ENCODE data around the gene DNAH3. TPM values are rescaled to one million over a fixed set of nuclear protein-coding genes. Genes with fewer than 3 reads are reported as not detected.
A peak's percentile ranks its signal among the peaks of the same experiment; 100 is the strongest.

DNAH3 gene, protein sequence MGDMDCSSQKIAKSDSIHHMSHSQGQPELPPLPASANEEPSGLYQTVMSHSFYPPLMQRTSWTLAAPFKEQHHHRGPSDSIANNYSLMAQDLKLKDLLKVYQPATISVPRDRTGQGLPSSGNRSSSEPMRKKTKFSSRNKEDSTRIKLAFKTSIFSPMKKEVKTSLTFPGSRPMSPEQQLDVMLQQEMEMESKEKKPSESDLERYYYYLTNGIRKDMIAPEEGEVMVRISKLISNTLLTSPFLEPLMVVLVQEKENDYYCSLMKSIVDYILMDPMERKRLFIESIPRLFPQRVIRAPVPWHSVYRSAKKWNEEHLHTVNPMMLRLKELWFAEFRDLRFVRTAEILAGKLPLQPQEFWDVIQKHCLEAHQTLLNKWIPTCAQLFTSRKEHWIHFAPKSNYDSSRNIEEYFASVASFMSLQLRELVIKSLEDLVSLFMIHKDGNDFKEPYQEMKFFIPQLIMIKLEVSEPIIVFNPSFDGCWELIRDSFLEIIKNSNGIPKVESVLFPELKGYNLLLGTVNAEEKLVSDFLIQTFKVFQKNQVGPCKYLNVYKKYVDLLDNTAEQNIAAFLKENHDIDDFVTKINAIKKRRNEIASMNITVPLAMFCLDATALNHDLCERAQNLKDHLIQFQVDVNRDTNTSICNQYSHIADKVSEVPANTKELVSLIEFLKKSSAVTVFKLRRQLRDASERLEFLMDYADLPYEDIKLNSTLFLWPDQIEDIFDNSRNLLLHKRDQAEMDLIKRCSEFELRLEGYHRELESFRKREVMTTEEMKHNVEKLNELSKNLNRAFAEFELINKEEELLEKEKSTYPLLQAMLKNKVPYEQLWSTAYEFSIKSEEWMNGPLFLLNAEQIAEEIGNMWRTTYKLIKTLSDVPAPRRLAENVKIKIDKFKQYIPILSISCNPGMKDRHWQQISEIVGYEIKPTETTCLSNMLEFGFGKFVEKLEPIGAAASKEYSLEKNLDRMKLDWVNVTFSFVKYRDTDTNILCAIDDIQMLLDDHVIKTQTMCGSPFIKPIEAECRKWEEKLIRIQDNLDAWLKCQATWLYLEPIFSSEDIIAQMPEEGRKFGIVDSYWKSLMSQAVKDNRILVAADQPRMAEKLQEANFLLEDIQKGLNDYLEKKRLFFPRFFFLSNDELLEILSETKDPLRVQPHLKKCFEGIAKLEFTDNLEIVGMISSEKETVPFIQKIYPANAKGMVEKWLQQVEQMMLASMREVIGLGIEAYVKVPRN (N-terminal part only)
- total RNA-seq (2021), result 0.22 and 0.24 TPM in 2 replicates
- long read RNA-seq, partial matches to known transcripts, result 0 of 17 reads
- long read RNA-seq, other reads (novel, unspliced or antisense), result 17 of 17 reads

DNA sequence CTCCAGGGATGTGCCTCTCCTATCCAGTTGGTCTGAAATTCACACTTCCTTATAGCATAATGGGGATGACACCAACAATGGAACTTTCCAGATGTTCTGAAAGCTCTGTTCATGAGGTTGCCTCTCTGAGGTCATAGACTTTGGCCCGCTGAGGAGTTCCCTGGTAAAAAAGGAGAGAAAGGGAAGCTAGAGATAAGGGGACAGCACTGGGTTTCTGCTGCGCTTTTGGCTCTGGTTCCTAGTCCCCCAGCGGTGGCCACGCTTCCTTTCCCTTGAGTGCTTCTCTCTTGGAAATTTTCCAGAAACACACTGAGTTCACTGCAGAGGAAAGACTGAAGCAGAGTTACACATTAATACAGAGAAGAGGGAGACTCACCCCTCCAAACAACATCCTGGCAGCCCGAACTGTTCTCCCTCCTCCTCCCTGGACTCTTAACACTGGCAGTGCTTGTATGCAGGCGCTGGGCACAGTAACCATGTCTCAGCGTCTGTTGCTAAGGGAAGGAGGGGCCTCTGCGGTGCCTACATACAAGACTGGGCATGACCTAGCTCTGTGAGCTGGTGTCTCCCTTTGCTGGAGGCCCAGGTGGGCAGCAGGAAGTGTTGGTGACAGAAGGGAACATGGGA lies at the start of gene DNAH3:
Gene DNAH3 (minus strand): TSS at position 472 of the 627 bp plus-strand sequence. CDS start 527 bp downstream, outside the sequence.
- TF ChIP-seq CTCF (conservative IDR thresholded peaks at IDR 0.05), result no peak
- Histone ChIP-seq H3K14ac (ENCODE audit: insufficient read depth, low read length) (no peak within 1 kb of the TSS; the same call in 1 of the 2 replicates), H4K20me1 (ENCODE audit: control insufficient read depth, insufficient read depth, insufficient read length) (no peaks in the 10 kb centered on the region), H2AK5ac (ENCODE audit: insufficient read length, low read length) (no peak within 1 kb of the TSS), H4K5ac (ENCODE audit: insufficient read length, low read depth, low read length) (no peak within 1 kb of the TSS), H2BK12ac (ENCODE audit: insufficient read length, low read depth, low read length) (no peak within 1 kb of the TSS), H4K91ac (ENCODE audit: insufficient read length, low read depth, low read length) (no peak within 1 kb of the TSS), H3K79me2 (ENCODE audit: insufficient read depth, low read length) (no peaks in the 10 kb centered on the region), H3K27ac (ENCODE audit: insufficient read length, low read depth, low read length) (no peak within 1 kb of the TSS), H3K4ac (ENCODE audit: low read depth, low read length) (no peak within 1 kb of the TSS), H2BK5ac (ENCODE audit: insufficient read length, low read length) (no peak within 1 kb of the TSS), H3K79me1 (ENCODE audit: insufficient read depth, low read depth, low read length, poor library complexity, severe bottlenecking) (no peaks in the 10 kb centered on the region), H3K9me3 (ENCODE audit: control insufficient read depth, low read depth, low read length) (no peaks in the 10 kb centered on the region), H3K4me2 (ENCODE audit: insufficient read depth, insufficient read length, low read length) (no peak within 1 kb of the TSS), H2AFZ (ENCODE audit: low read length) (no peak within 1 kb of the TSS), H3K18ac (ENCODE audit: insufficient read length, low read depth, low read length) (no peak within 1 kb of the TSS), H2BK20ac (ENCODE audit: low read depth, low read length, poor library complexity, severe bottlenecking) (no peak within 1 kb of the TSS), H3K23me2 (ENCODE audit: insufficient read length, low read depth, low read length, poor library complexity, severe bottlenecking) (no peaks in the 10 kb centered on the region), H2BK15ac (ENCODE audit: low read depth, low read length) (no peak within 1 kb of the TSS), H3K4me1 (ENCODE audit: insufficient read depth, low read length) (no peaks in the 10 kb centered on the region), H3K56ac (ENCODE audit: insufficient read length, low read depth, low read length) (no peak within 1 kb of the TSS), H2BK120ac (ENCODE audit: low read depth, low read length, poor library complexity, severe bottlenecking) (no peak within 1 kb of the TSS), H3K23ac (ENCODE audit: insufficient read length, low read depth, low read length) (no peak within 1 kb of the TSS), H3K9ac (ENCODE audit: extremely low read depth, insufficient read length, low read length) (no peak within 1 kb of the TSS), H3T11ph (ENCODE audit: low read length) (no peak within 1 kb of the TSS), H4K8ac (replicated peaks; ENCODE audit: insufficient read length, low read depth, low read length) (no peak within 1 kb of the TSS), H3K27me3 (ENCODE audit: insufficient read depth, low read length) (no peaks in the 10 kb centered on the region)
- no peak for DNase-seq
- no peaks in the 10 kb centered on the region for H3K4me1 Mint-ChIP-seq
- H3K4me3 Mint-ChIP-seq, result no peak within 1 kb of the TSS
- H3K9me3 Mint-ChIP-seq, result no peaks in the 10 kb centered on the region
- peak within 1 kb of the TSS in 2 of 3 experiments; percentile 31 to 48; a peak in 2 of 7 replicates for H3K27ac Mint-ChIP-seq
- no peaks in the 10 kb centered on the region for H3K36me3 Mint-ChIP-seq (ENCODE audit: insufficient read depth in 1 of 3, low read depth in 3 of 3)
- WGBS (ENCODE audit: extremely low coverage, insufficient read length, low lambda C conversion rate), result no CpG with 5 or more reads among the region's 8 CpGs
- no peaks in the 10 kb centered on the region for H3K27me3 Mint-ChIP-seq (ENCODE audit: low read depth)

All from H9 (cell line).